C1 segment of cervical spinal cord (tissue), 14 donors: ENCODE measurements around the gene KRT71.
"Not testable (repeated sequence)": the region's sequence is repeated elsewhere in the genome, so short reads cannot be mapped to it uniquely, and the experiment has no call there.

Experiments
- DNase-seq, 14 donors: peaks; one replicate each; lab custom pipeline; 2025; lab: John Stamatoyannopoulos, UW

The KRT71 gene

GRCh38 chr12:52552681-52553195 is at the start of gene KRT71:
KRT71 (minus strand) TSS chr12:52553145; CDS start chr12:52553077, 68 bp downstream.
- DNase-seq: no peak

- no peak for DNase-seq
Measured at GRCh38 chr12:52602552-52602951, 49.6 kb upstream of the KRT71 start.

DNA sequence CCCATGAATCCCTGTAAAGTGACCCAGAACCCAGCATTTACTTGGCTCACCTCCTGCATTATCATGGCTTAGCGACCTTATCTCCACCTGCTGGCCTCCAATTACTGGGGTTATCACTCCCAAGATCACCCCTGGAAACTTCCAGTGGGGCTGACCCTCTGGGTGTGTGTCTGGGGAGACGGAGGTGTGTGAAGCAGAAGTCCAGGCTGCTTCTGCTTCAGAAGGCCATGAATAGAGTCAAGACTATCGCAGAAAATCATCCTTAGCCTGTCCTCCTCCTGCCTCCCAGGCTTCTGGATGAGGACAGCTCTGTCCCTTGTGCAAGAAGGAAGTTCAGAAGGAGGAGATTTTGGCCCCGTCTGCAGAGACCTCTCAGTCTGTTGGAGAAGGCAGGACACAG is 48.7 kb upstream of the KRT71 start:
- DNase-seq: no peak

DNA sequence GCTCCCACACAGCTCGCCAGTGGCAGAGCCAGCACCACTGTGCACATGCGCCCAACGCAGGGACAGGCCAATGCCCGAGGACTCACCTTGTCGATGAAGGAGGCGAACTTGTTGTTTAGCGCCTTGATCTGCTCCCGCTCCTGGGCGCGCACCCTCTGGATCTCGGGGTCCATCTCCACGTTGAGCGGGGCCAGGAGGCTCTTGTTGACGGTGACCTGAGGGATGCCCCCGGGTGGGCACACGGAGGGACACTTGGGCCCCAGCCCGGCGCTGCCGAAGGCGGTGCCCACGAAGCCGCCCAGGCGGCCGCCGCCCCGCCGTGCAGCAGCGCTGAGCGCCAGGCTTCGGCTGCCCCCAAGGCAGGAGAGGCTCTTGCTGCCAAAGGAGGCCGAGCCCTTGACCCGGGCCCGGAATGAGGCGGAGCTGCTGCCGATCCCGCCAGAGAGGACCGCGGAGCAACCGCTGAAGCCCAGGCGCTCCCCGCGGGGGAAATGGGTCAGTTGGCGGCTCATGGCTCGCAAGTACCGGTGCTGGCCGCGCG is 48.1 kb upstream of the KRT71 start, which contains the start of gene KRT72:
Gene KRT72 (minus strand): TSS at position 523 of the 541 bp plus-strand sequence. CDS start 11 bp downstream, at position 512.
- no peak for DNase-seq

- no peak for DNase-seq
Measured at GRCh38 chr12:52600475-52600874, 47.5 kb upstream of the KRT71 start.

- DNase-seq: no peak
Measured at GRCh38 chr12:52600071-52600470, 47.1 kb upstream of the KRT71 start.

GRCh38 chr12:52598966-52599365 is 46.0 kb upstream of the KRT71 start:
- no peak for DNase-seq

DNA sequence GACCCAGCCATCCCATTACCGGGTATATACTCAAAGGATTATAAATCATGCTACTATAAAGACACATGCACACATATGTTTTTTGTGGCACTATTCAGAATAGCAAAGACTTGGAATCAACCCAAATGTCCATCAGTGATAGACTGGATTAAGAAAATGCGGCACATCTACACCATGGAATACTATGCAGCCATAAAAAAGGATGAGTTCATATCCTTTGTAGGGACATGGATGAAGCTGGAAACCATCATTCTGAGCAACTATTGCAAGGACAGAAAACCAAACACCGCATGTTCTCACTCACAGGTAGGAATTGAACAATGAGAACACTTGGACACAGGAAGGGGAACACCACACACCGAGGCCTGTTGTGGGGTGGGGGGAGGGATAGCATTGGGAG is 41.3 kb upstream of the KRT71 start:
- not testable (repeated sequence) for DNase-seq

GRCh38 chr12:52591521-52591920 is 38.6 kb upstream of the KRT71 start:
- DNase-seq: no peak

DNA sequence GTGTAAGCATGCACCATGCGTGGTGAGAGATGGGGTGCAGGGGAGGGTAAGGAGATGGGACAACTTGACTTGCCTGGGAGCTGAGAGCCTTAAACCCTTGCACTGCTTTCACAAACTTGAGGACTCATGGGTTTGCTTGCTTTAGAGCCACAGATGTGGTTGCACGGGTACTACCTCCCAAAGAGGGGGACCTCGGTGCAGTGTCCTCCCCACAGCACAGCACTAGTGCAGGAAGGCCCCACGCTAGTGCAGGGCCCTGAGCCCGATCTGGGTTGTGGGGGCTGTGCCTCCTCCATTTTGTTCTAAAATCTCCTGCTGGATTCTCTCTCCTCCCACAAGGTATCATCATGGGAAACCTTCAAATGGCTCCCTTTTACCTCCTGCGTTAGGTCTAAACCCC is 37.1 kb upstream of the KRT71 start:
- DNase-seq: no peak

GRCh38 chr12:52587563-52587962 is 34.6 kb upstream of the KRT71 start:
- no peak for DNase-seq

DNA sequence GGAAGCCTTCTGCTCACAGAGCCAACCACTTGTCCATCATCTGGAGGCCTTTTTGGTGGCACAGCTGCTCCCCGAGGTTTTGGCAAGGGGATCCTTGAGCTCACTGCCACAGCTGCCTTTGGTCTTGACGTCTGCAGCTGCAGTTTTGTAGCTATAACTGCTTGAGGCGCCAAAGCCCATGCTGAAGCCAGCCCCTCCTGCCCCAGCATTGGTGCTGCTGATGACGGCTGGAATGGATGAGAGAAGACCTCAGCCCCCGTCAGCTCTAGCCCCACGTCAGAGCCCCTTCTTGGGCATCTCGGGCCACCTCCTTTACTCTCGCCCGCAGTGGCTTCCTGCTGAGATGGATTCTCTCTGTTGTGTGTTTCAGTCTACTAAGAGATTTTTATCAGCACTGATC is 33.0 kb upstream of the KRT71 start:
- DNase-seq: no peak

GRCh38 chr12:52585066-52585465 is 32.1 kb upstream of the KRT71 start:
- DNase-seq: no peak

DNA sequence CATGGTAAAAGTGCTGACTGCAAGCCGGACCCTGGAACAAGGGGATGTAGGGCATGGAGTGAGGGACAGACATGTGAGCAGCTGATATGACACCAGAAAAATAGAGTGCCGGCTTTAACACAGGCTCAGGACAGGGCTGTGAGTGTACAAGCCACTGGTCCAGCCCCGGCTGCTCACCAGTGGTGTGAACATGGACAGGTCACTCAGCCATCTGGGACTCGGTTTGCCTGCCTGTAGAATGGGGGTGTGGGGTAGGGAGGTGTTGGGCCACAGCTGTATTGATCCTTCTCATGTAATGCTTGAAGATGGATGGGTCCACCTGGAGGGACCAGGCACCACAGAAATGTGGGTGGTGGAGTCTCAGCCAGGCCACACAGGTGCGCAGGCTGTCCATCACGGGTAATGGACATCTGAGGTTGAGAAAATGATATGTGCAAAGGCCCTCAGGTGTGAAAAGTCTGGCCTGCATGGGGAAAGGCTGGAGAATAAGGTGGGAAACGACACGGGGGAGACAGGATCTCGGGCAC is 31.3 kb upstream of the KRT71 start:
- no peak for DNase-seq

DNA sequence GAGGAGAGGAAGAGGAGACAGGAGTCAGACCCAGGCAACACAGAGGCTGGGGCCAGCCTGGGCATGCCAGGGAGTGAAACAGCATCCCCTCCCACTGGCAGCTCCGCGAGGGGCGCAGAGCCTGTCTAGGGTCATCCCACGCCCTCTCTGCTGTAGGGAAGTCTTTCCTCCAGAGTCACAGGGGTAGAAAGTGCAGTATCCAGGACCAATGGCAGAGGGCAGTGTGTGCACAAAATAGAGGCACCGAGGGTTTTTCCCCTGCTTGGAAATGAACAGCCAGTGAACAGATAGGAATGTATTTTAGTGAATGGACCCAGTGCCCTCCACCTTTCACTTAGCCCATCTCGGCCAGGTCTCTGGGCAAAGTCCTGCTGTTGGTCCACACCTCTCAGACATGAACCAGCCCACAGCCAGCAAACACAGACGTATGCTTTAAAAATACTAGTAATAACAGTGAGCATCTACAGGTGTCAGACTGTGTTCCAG is 30.1 kb upstream of the KRT71 start:
- DNase-seq: peak in 9 of 14 donors; percentile 2 to 43 (median 14)

GRCh38 chr12:52582486-52582885 is 29.5 kb upstream of the KRT71 start:
- no peak for DNase-seq

GRCh38 chr12:52581481-52581880 is 28.5 kb upstream of the KRT71 start:
- no peak for DNase-seq

GRCh38 chr12:52581066-52581465 is 28.1 kb upstream of the KRT71 start:
- no peak for DNase-seq

GRCh38 chr12:52580496-52580895 is 27.6 kb upstream of the KRT71 start:
- no peak for DNase-seq

DNA sequence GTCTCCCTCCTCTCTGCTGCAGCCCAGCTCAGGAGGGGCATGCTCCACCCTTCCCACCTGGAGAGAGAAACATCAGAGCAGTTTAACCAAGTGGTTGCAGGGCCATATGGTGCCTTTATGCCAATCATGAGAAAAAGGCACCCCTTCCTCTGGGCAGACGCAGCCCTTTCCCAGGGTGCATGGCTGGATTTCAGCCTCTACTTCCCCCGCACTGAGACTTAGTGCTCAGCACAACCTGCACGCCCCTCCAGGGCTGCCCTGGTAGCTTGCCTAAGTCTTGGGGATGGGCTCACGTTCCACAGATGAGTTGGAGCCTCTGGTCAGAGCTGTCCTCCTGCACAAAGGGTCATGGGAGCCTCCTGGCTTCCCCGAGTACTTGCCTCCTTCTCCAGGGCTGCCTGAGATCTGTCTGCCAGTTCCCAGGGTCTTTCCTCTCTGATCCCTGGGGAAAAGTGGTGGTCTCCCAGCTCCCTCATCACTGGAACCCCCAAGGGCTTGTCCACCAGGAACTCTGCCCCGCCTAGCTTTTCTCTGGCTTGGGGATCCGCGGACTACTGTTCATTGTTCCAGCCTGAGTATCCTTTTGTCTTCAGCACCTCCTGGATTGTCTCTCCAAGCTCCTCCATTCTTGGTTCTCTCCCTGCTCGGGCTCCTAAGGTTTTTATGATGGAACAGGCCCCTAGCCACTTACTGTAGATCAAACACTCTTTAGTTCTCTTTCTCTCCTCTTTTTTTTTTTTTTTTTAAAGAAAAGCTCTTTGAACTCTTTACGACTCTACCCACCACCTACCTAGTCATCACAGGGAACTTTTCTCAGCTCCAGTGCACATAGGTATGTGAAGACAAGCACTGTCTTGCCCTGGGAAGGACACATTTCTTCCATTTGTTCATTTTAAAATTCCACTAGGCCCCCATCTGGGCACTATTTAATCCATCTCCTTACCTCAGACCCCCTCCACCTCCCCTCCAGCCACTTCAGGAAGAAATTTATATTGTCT is 26.8 kb upstream of the KRT71 start:
- DNase-seq: no peak

GRCh38 chr12:52578469-52578868 is 25.5 kb upstream of the KRT71 start:
- DNase-seq: no peak

- DNase-seq: no peak
Measured at GRCh38 chr12:52577316-52577715, 24.4 kb upstream of the KRT71 start.
